Body of pancreas (tissue), 4 donors: ENCODE data around the gene KLHL18.

ENCODE experiments used
- CTCF ChIP-seq, 7 experiments: fragments of 450-650 bp in 4 of 7; fragments of 200-600 bp in 3 of 7; sonication (generic) in 3 of 7; IDR thresholded peaks; one replicate each; pipeline ENCODE4 v1.5.1; 2016 to 2019; ENCODE audit warnings: antibody characterized with exemption in 7 of 7
- POLR2A ChIP-seq, 3 donors: fragments of 450-650 bp; IDR thresholded peaks; one replicate each; pipeline ENCODE4 v1.6.1; 2016; ENCODE audit warnings: antibody characterized with exemption in 3 of 3, mild to moderate bottlenecking in 2 of 3

- TF ChIP-seq CTCF (IDR thresholded peaks at IDR 0.05), result no peak
- no peak for TF ChIP-seq POLR2A (IDR thresholded peaks at IDR 0.05)
These were observed 14.0 kb downstream of the KLHL18 start for GRCh38 chr3:47296562-47297302.
